ENCODE results near the gene MBP. TPM values are rescaled to one million over a fixed set of nuclear protein-coding genes. Genes with fewer than 3 reads are reported as not detected.
"Not testable (repeated sequence)": the region's sequence is repeated elsewhere in the genome, so short reads cannot be mapped to it uniquely, and the experiment has no call there.

MBP gene
- total RNA-seq, 1 experiment from 2014 or later, result 31.6 TPM

DNA sequence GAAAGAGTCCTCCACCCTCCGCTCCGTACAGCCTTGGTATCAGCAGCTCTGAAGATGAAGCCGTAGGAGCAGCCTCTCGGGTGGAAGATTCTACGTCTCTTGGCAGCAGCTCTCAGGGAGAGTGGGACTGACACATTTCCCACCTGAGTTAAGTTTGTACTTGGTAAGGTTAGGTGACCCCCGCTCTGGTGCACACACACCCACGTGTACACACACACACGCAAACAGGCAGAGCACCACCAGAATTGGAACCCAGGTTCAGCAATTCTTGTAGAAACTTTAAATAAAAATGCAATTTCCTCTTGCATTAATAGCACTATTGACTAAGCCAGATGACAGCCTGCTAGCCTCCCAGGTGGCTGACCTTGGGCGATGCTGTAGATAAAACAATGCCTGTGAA is 111.5 kb downstream of the MBP start:
- BruUV-seq (replicated peaks), result no TSS peak
- ChIA-PET POLR2A (interaction anchor here (0.5 kb wide), 1 partner anchor 1068 kb away, joined by 3 read pairs; no protein-coding TSS in a partner anchor), CTCF (interaction anchor here (0.6 to 1.0 kb wide), 3 partner anchors 9 to 20 kb away, joined by 3 to 5 read pairs (median 4); no protein-coding TSS in a partner anchor)
- Mint-ChIP-seq H3K27ac (ENCODE audit: low read depth, unreplicated experiment) (no peak overlapping the region), H3K4me1 (ENCODE audit: insufficient read depth, unreplicated experiment) (no peaks in the 10 kb centered on the region), H3K27me3 (ENCODE audit: insufficient read depth, unreplicated experiment) (no peaks in the 10 kb centered on the region), H3K4me3 (ENCODE audit: unreplicated experiment) (no peak overlapping the region), H3K9me3 (ENCODE audit: unreplicated experiment) (peaks cover 14% of the 10 kb centered on the region), H3K36me3 (ENCODE audit: insufficient read depth, unreplicated experiment) (peaks cover 24% of the 10 kb centered on the region)
- no peak for DNase-seq (ENCODE audit: unreplicated experiment)
- TF ChIP-seq, protein P1, sequence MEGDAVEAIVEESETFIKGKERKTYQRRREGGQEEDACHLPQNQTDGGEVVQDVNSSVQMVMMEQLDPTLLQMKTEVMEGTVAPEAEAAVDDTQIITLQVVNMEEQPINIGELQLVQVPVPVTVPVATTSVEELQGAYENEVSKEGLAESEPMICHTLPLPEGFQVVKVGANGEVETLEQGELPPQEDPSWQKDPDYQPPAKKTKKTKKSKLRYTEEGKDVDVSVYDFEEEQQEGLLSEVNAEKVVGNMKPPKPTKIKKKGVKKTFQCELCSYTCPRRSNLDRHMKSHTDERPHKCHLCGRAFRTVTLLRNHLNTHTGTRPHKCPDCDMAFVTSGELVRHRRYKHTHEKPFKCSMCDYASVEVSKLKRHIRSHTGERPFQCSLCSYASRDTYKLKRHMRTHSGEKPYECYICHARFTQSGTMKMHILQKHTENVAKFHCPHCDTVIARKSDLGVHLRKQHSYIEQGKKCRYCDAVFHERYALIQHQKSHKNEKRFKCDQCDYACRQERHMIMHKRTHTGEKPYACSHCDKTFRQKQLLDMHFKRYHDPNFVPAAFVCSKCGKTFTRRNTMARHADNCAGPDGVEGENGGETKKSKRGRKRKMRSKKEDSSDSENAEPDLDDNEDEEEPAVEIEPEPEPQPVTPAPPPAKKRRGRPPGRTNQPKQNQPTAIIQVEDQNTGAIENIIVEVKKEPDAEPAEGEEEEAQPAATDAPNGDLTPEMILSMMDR (IDR thresholded peaks at IDR 0.05; ENCODE audit: unreplicated experiment), result no peak
- intact Hi-C loops (cut with micrococcal nuclease), result no loop called here

DNA sequence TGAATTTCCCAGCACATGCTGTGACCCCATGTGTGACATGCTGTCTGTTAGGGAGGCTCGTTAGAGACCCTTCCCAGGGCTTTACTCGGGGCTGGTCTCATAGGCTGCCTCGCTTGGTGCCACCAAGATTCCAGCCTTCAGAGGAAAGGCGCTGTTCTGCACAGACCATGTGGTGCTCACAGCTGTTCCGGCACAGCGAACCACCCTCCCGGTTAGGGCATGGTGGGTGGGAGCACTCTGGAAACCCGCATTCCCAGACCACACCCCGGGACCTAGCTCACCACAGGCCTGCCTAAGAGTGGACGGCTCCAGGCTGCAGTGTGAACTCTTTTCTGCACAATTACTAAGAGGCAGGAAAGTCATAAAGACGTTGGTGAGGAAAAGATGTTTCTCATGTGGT is 112.0 kb downstream of the MBP start:
- Mint-ChIP-seq H3K27ac (ENCODE audit: low read depth, unreplicated experiment) (no peak overlapping the region), H3K36me3 (ENCODE audit: insufficient read depth, unreplicated experiment) (peaks cover 20% of the 10 kb centered on the region), H3K4me1 (ENCODE audit: insufficient read depth, unreplicated experiment) (no peaks in the 10 kb centered on the region), H3K4me3 (ENCODE audit: unreplicated experiment) (no peak overlapping the region), H3K27me3 (ENCODE audit: insufficient read depth, unreplicated experiment) (no peaks in the 10 kb centered on the region), H3K9me3 (ENCODE audit: unreplicated experiment) (peaks cover 14% of the 10 kb centered on the region)
- intact Hi-C loops (cut with micrococcal nuclease), result no loop called here
- ChIA-PET CTCF (interaction anchor here (1.0 kb wide), 1 partner anchor 20 kb away, joined by 5 read pairs; no protein-coding TSS in a partner anchor), POLR2A (no interaction called here)
- no TSS peak for BruUV-seq (replicated peaks)
- no peak for DNase-seq (ENCODE audit: unreplicated experiment)
- TF ChIP-seq, protein P1 (IDR thresholded peaks at IDR 0.05; ENCODE audit: unreplicated experiment), result no peak

DNA sequence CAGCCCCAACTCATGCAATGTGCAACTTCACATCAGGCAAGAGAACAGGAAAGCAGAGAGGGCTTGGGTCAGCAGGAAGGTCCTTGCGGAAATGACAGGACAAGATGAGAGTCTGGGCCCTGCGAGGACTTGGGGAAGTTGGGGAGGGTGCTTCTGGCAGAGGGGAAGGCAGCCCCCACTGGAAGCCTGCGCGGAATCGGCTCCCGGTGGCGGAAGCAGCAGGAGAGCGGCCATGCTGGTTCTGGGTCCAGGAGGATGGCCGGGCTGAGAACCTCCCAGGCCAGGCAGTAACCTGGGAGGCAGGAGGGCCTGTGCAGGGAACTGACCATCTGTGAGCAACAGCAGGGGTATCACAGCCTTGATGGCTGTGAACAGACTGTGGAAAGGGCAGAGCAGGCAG is 112.9 kb downstream of the MBP start:
- ChIA-PET POLR2A (no interaction called here), CTCF (interaction anchor here (0.5 kb wide), 1 partner anchor 16 kb away, joined by 3 read pairs; no protein-coding TSS in a partner anchor)
- Mint-ChIP-seq H3K4me1 (ENCODE audit: insufficient read depth, unreplicated experiment) (no peaks in the 10 kb centered on the region), H3K36me3 (ENCODE audit: insufficient read depth, unreplicated experiment) (peaks cover 24% of the 10 kb centered on the region), H3K9me3 (ENCODE audit: unreplicated experiment) (peaks cover 14% of the 10 kb centered on the region), H3K27ac (ENCODE audit: low read depth, unreplicated experiment) (no peak overlapping the region), H3K27me3 (ENCODE audit: insufficient read depth, unreplicated experiment) (no peaks in the 10 kb centered on the region), H3K4me3 (ENCODE audit: unreplicated experiment) (no peak overlapping the region)
- intact Hi-C loops (cut with micrococcal nuclease), result no loop called here
- TF ChIP-seq, protein P1 (IDR thresholded peaks at IDR 0.05; ENCODE audit: unreplicated experiment), result no peak
- DNase-seq (ENCODE audit: unreplicated experiment), result no peak
- no TSS peak for BruUV-seq (replicated peaks)

DNA sequence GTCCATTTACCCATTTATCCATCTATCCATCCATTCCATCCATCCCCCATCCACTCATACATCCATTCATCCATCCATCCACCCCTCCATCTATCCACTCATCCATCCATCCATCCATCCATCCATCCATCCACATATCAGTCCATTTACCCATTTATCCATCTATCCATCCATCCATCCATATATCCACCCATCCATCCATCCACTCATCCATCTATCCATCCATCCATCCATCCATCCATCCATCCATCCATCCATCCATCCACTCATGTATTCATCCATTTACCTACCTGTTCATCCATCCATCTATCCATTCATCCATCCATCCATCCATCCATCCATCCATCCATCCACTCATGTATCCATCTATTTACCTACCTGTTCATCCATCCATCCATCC is 113.9 kb downstream of the MBP start:
- DNase-seq (ENCODE audit: unreplicated experiment); H3K4me3 Mint-ChIP-seq (ENCODE audit: unreplicated experiment); POLR2A ChIA-PET; BruUV-seq (replicated peaks); H3K27ac Mint-ChIP-seq (ENCODE audit: low read depth, unreplicated experiment); H3K4me1 Mint-ChIP-seq (ENCODE audit: insufficient read depth, unreplicated experiment); CTCF ChIA-PET; intact Hi-C loops (cut with micrococcal nuclease); H3K27me3 Mint-ChIP-seq (ENCODE audit: insufficient read depth, unreplicated experiment): not testable (repeated sequence)
- peaks cover 14% of the 10 kb centered on the region for H3K9me3 Mint-ChIP-seq (ENCODE audit: unreplicated experiment)
- H3K36me3 Mint-ChIP-seq (ENCODE audit: insufficient read depth, unreplicated experiment), result peaks cover 19% of the 10 kb centered on the region

DNA sequence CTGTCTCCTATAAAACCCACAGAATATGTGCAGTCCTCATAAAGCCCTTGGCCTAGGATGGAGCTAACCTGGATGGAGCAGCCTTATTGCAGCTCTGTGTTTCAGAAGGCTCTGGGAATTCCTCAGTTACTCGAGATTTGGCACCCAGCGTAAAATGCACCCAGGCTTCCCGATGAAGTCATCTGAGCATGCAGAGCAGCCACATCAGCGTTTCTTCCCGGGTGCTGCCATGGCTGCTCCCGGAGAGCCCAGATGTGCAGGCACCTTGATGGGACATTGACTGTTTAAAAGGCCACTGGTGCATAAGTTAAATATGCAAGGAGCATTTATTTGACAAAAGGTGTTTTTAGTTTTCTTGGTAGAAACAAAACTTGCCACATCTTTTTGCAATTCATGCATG is 115.2 kb downstream of the MBP start:
- no TSS peak for BruUV-seq (replicated peaks)
- no peak overlapping the region for H3K4me3 Mint-ChIP-seq (ENCODE audit: unreplicated experiment)
- DNase-seq (ENCODE audit: unreplicated experiment), result no peak
- peaks cover 14% of the 10 kb centered on the region for H3K9me3 Mint-ChIP-seq (ENCODE audit: unreplicated experiment)
- intact Hi-C loops (cut with micrococcal nuclease), result no loop called here
- TF ChIP-seq, protein P1 (IDR thresholded peaks at IDR 0.05; ENCODE audit: unreplicated experiment), result no peak
- no peak overlapping the region for H3K27ac Mint-ChIP-seq (ENCODE audit: low read depth, unreplicated experiment)
- ChIA-PET POLR2A (no interaction called here), CTCF (interaction anchor here (0.6 to 1.3 kb wide), 4 partner anchors 34 to 193 kb away, joined by 3 read pairs; no protein-coding TSS in a partner anchor)
- H3K4me1 Mint-ChIP-seq (ENCODE audit: insufficient read depth, unreplicated experiment), result no peaks in the 10 kb centered on the region
- peaks cover 12% of the 10 kb centered on the region for H3K36me3 Mint-ChIP-seq (ENCODE audit: insufficient read depth, unreplicated experiment)
- no peaks in the 10 kb centered on the region for H3K27me3 Mint-ChIP-seq (ENCODE audit: insufficient read depth, unreplicated experiment)
